HUES48 (cell line): ENCODE data around the gene GM2A.
"Not testable (repeated sequence)": the region's sequence is repeated elsewhere in the genome, so short reads cannot be mapped to it uniquely, and the experiment has no call there.

Experiments
- H3K27ac ChIP-seq: one replicate; pipeline ENCODE4 v1.7.0; 2013; ENCODE audit warnings: low read depth, low read length, inconsistent platforms
- H3K27me3 ChIP-seq: 2 replicates; pipeline ENCODE4 v1.6.1; 2013; ENCODE audit warnings: mild to moderate bottlenecking, low read length; ENCODE audit not compliant: control insufficient read depth, insufficient read depth
- H3K36me3 ChIP-seq: 2 replicates; pipeline ENCODE4 v1.6.1; 2013; ENCODE audit warnings: low read length; ENCODE audit not compliant: control insufficient read depth, insufficient read depth
- H3K4me1 ChIP-seq: 2 replicates; pipeline ENCODE4 v1.6.1; 2013; ENCODE audit warnings: mild to moderate bottlenecking, low read length; ENCODE audit not compliant: control insufficient read depth, insufficient read depth
- H3K4me3 ChIP-seq: 2 replicates; pipeline ENCODE4 v1.5.1; 2013; ENCODE audit warnings: mild to moderate bottlenecking, low read depth, low read length
- H3K9ac ChIP-seq: 2 replicates; pipeline ENCODE4 v1.6.1; 2013; ENCODE audit warnings: mild to moderate bottlenecking, low read depth, low read length, moderate library complexity
- H3K9me3 ChIP-seq: 2 replicates; pipeline ENCODE4 v1.6.1; 2013; ENCODE audit warnings: low read length; ENCODE audit not compliant: control insufficient read depth, insufficient read depth

The GM2A gene

GRCh38 chr5:151240268-151240835 is 12.6 kb upstream of the GM2A start:
- H3K36me3 ChIP-seq, H3K27ac ChIP-seq, H3K27me3 ChIP-seq, H3K9me3 ChIP-seq, H3K4me3 ChIP-seq, H3K9ac ChIP-seq: not testable (repeated sequence)
- peaks cover 14% of the 10 kb centered on the region; the same call in 1 of the 2 replicates for H3K4me1 ChIP-seq

GRCh38 chr5:151240924-151241635 is 11.9 kb upstream of the GM2A start:
- Histone ChIP-seq H3K4me3 (no peak overlapping the region), H3K9me3 (no peaks in the 10 kb centered on the region), H3K4me1 (peaks cover 14% of the 10 kb centered on the region; the same call in 1 of the 2 replicates), H3K27ac (no peak overlapping the region), H3K9ac (no peak overlapping the region), H3K27me3 (no peaks in the 10 kb centered on the region), H3K36me3 (no peaks in the 10 kb centered on the region)

- Histone ChIP-seq H3K4me3 (no peak overlapping the region), H3K36me3 (no peaks in the 10 kb centered on the region), H3K27me3 (no peaks in the 10 kb centered on the region)
Observed at GRCh38 chr5:151243127-151243526, 9.9 kb upstream of the GM2A start.

DNA sequence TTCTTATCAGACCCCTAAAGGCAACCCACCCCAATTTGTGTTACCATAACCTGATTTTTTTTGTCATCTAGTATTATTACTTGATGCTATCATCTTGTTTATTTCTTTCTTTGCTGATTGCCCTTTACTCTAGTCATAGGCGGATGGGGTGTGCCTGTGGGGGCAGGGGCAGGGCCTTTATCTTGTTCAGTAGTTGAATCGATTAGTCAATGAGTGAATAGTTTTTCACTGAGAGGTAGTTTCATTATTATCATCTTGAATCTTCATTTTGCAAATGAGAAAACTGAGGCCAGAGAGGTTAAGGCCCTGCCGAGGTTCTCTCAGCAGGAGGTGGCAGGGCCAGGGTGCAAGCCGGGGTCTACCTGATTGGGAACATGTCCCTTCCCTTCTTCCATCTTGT is 9.4 kb upstream of the GM2A start:
- H3K4me1 ChIP-seq, result peaks cover 10% of the 10 kb centered on the region; the same call in 1 of the 2 replicates
- no peaks in the 10 kb centered on the region for H3K36me3 ChIP-seq
- H3K4me3 ChIP-seq, result no peak overlapping the region
- H3K27ac ChIP-seq, result no peak overlapping the region
- no peaks in the 10 kb centered on the region for H3K27me3 ChIP-seq
- no peak overlapping the region for H3K9ac ChIP-seq
- no peaks in the 10 kb centered on the region for H3K9me3 ChIP-seq

More at GRCh38 chr5:151243127-151243526, 9.9 kb upstream of the GM2A start:
- H3K4me1 ChIP-seq, result peaks cover 13% of the 10 kb centered on the region; the same call in 1 of the 2 replicates
- H3K9ac ChIP-seq, result no peak overlapping the region
- no peak overlapping the region for H3K27ac ChIP-seq
- H3K9me3 ChIP-seq, result no peaks in the 10 kb centered on the region

- H3K27ac ChIP-seq, result no peak overlapping the region
- no peaks in the 10 kb centered on the region for H3K36me3 ChIP-seq
- H3K4me1 ChIP-seq, result peaks cover 8% of the 10 kb centered on the region; the same call in 1 of the 2 replicates
- H3K27me3 ChIP-seq, result no peaks in the 10 kb centered on the region
- no peak overlapping the region for H3K9ac ChIP-seq
- no peaks in the 10 kb centered on the region for H3K9me3 ChIP-seq
- H3K4me3 ChIP-seq, result no peak overlapping the region
Observed at GRCh38 chr5:151244206-151244605, 8.8 kb upstream of the GM2A start.

- Histone ChIP-seq H3K27me3 (no peaks in the 10 kb centered on the region), H3K4me3 (no peak overlapping the region), H3K9me3 (no peaks in the 10 kb centered on the region), H3K27ac (no peak overlapping the region), H3K4me1 (peaks cover 13% of the 10 kb centered on the region; the same call in 1 of the 2 replicates), H3K9ac (no peak overlapping the region), H3K36me3 (no peaks in the 10 kb centered on the region)
Observed at GRCh38 chr5:151245680-151246219, 7.2 kb upstream of the GM2A start.

DNA sequence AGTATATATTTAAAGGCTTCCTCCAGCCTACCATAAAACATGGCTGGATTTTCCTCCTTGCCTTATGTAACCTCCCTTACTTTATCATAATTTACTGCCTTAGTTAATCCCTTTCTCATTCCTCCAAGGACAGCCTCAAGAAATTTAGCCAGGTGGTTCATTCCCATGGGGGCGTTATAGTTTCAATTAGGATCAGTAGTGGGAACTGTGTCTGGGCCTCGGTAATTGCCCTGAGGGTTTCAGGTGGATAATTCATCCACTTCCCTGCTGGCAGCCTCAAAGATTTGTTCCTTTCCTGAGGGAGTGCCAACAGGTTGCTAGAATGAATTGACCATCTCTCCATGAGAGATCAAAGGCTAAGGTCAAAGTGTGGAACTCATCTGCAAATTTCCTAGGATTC is 4.3 kb upstream of the GM2A start:
- H3K4me1 ChIP-seq, result peaks cover 11% of the 10 kb centered on the region; the same call in 1 of the 2 replicates
- no peaks in the 10 kb centered on the region for H3K36me3 ChIP-seq
- H3K9me3 ChIP-seq, result no peaks in the 10 kb centered on the region
- H3K9ac ChIP-seq, result no peak overlapping the region
- H3K27me3 ChIP-seq, result no peaks in the 10 kb centered on the region
- H3K4me3 ChIP-seq, result no peak overlapping the region
- no peak overlapping the region for H3K27ac ChIP-seq

DNA sequence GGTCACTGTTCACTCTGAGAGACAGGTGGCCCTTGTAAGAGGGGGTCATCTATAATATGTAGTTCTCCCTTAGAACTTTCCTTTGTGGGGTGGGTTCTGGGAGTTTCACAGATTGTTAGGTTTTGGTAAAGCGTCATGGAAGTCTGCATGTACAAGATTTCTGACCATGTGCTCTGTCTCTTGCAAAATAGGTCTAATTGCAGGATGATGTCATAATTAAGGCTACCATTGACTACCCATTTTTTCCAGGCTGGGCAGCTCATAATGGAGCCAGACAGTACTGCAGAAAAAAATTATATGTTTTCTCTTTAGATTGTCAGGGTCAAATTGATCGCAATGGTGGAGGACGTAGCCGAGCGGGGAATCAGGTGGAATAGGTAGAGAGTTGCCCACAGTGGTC is 3.7 kb upstream of the GM2A start:
- Histone ChIP-seq H3K9me3 (no peaks in the 10 kb centered on the region), H3K4me1 (peaks cover 16% of the 10 kb centered on the region; the same call in 1 of the 2 replicates), H3K4me3 (no peak overlapping the region), H3K27ac (no peak overlapping the region), H3K27me3 (no peaks in the 10 kb centered on the region), H3K9ac (no peak overlapping the region), H3K36me3 (no peaks in the 10 kb centered on the region)

DNA sequence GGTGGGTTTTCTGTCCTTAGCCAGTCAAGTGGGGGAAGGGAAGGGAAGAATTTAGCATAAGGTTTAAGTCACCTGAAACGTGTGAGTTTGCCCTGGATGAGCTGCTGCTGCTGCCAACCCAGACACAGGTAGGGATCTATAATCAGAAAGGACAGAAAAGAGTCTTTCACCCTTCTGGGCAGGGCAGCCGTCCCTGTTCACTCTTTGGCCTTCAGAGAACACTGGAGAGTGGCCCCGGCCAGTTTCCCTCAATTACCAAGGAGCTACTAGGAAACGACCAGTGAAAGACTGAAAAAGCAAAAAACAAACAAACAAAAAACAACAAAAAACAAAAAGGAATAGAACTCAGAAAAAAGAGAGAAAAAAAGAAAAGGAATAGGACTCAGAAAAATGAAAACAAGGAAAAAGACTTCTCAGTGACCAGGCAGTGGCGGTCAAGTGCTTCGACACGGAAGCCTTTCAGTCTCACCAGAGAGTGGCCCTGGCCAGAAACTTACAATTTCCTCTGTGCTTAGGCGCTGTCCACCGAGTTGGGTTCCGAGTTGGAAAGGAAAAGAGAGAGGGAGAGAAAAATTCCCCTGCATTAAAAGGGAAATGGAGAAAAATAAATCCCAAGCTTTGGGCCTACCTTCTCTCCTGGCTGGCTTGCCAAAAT is 2.5 kb upstream of the GM2A start:
- Histone ChIP-seq H3K9ac (no peak overlapping the region), H3K4me1 (peaks cover 16% of the 10 kb centered on the region; the same call in 1 of the 2 replicates), H3K9me3 (no peaks in the 10 kb centered on the region), H3K27ac (no peak overlapping the region), H3K36me3 (no peaks in the 10 kb centered on the region), H3K27me3 (no peaks in the 10 kb centered on the region), H3K4me3 (no peak overlapping the region)

- H3K9ac ChIP-seq, result no peak overlapping the region
Observed at GRCh38 chr5:151251001-151251551, 1.9 kb upstream of the GM2A start.

More at GRCh38 chr5:151251001-151251551, 1.9 kb upstream of the GM2A start:
- H3K4me1 ChIP-seq, result peaks cover 16% of the 10 kb centered on the region; the same call in 1 of the 2 replicates
- no peaks in the 10 kb centered on the region for H3K36me3 ChIP-seq
- H3K4me3 ChIP-seq, result no peak overlapping the region
- no peaks in the 10 kb centered on the region for H3K9me3 ChIP-seq
- H3K27ac ChIP-seq, result no peak overlapping the region
- no peaks in the 10 kb centered on the region for H3K27me3 ChIP-seq
